IMR-90 (cell line): ENCODE results near the gene NHEJ1. TPM values are rescaled to one million over a fixed set of nuclear protein-coding genes. Genes with fewer than 3 reads are reported as not detected.

Source experiments
- ATAC-seq: fragments of 200-7000 bp; cut with Tn5 transposase; 2 replicates; pipeline ENCODE4 v1.9.1; 2020; ENCODE audit warnings: low read depth, mild to moderate bottlenecking, moderate library complexity
- BruUV-seq: library from RNA; stranded (reverse); fragments of 400-500 nt; replicated peaks from 2 replicates; lab custom pipeline; 2021; lab: Mats Ljungman, UMichigan
- CTCF ChIA-PET: fragments of 300-600 bp; formaldehyde crosslinking; extraction: SDS; loops from one replicate; lab custom pipeline; 2021; ENCODE audit warnings: antibody characterized with exemption; lab: Yijun Ruan, JAX
- POLR2A ChIA-PET: fragments of 300-600 bp; sonication (Branson Sonifier 250); formaldehyde crosslinking; loops from one replicate; lab custom pipeline; 2022; ENCODE audit warnings: antibody characterized with exemption; ENCODE audit not compliant: unreplicated experiment; lab: Charles Lee
- DNase-seq: peaks from one replicate; pipeline ENCODE4 v3.0.0; 2013
- H2AFZ ChIP-seq: replicated peaks from 2 replicates; pipeline ENCODE3; 2013; ENCODE audit warnings: low read length, mild to moderate bottlenecking; ENCODE audit not compliant: poor library complexity
- H2AK5ac ChIP-seq: 2 replicates; pipeline ENCODE4 v1.6.1; 2013; ENCODE audit warnings: low read depth, low read length, inconsistent platforms
- H2AK9ac ChIP-seq: replicated peaks from 2 replicates; pipeline ENCODE3; 2013; ENCODE audit warnings: mild to moderate bottlenecking, low read depth, low read length, moderate library complexity; ENCODE audit not compliant: poor library complexity
- H2BK120ac ChIP-seq: 2 replicates; pipeline ENCODE4 v1.6.1; 2013; ENCODE audit warnings: low read depth, low read length, inconsistent platforms
- H2BK15ac ChIP-seq: 3 replicates; pipeline ENCODE4 v1.6.1; 2013; ENCODE audit warnings: low read depth, low read length, inconsistent platforms
- H2BK20ac ChIP-seq: 2 replicates; pipeline ENCODE4 v1.6.1; 2013; ENCODE audit warnings: low read depth, mild to moderate bottlenecking, inconsistent platforms, low read length, moderate library complexity
- H2BK5ac ChIP-seq: 2 replicates; pipeline ENCODE4 v1.6.1; 2013; ENCODE audit warnings: mild to moderate bottlenecking, low read depth, low read length, inconsistent platforms; ENCODE audit not compliant: poor library complexity, severe bottlenecking
- H3K14ac ChIP-seq: replicated peaks from 2 replicates; pipeline ENCODE4 v1.6.1; 2013; ENCODE audit warnings: low read depth, low read length, inconsistent platforms
- H3K18ac ChIP-seq: 2 replicates; pipeline ENCODE4 v1.6.1; 2013; ENCODE audit warnings: low read depth, low read length, control low read depth
- H3K23ac ChIP-seq: 2 replicates; pipeline ENCODE4 v1.6.1; 2013; ENCODE audit warnings: low read depth, low read length, inconsistent platforms
- H3K27ac ChIP-seq: 2 replicates; pipeline ENCODE4 v1.5.1; 2013; ENCODE audit warnings: mild to moderate bottlenecking, control low read depth, low read length; ENCODE audit not compliant: insufficient read depth
- H3K27me3 ChIP-seq: 2 replicates; pipeline ENCODE4 v1.6.1; 2013; ENCODE audit warnings: low read length; ENCODE audit not compliant: control insufficient read depth, insufficient read depth
- H3K36me3 ChIP-seq: 2 replicates; pipeline ENCODE4 v1.6.1; 2013; ENCODE audit warnings: low read length, mixed read lengths; ENCODE audit not compliant: control insufficient read depth, insufficient read depth
- H3K4ac ChIP-seq: 2 replicates; pipeline ENCODE4 v1.6.1; 2013; ENCODE audit warnings: low read depth, low read length, inconsistent platforms
- H3K4me1 ChIP-seq: 2 replicates; pipeline ENCODE4 v1.6.1; 2013; ENCODE audit warnings: low read length, mixed read lengths; ENCODE audit not compliant: control insufficient read depth, insufficient read depth
- H3K4me2 ChIP-seq: 2 replicates; pipeline ENCODE4 v1.6.1; 2013; ENCODE audit warnings: low read depth, mild to moderate bottlenecking, control low read depth, low read length, moderate library complexity
- H3K4me3 ChIP-seq: 2 replicates; pipeline ENCODE4 v1.5.1; 2013; ENCODE audit warnings: low read depth, mild to moderate bottlenecking, control low read depth, low read length, moderate library complexity; ENCODE audit not compliant: insufficient read depth
- H3K56ac ChIP-seq: 2 replicates; pipeline ENCODE4 v1.6.1; 2013; ENCODE audit warnings: low read length, inconsistent platforms; ENCODE audit not compliant: insufficient read depth; ENCODE audit errors: extremely low read depth
- H3K79me1 ChIP-seq, 2 experiments: 2 replicates each; pipeline ENCODE4 v1.6.1; 2013; ENCODE audit warnings: low read length in 2 of 2, inconsistent platforms in 1 of 2, low read depth in 1 of 2
- H3K9ac ChIP-seq: 2 replicates; pipeline ENCODE4 v1.6.1; 2013; ENCODE audit warnings: low read depth, low read length, control low read depth
- H3K9me1 ChIP-seq: 2 replicates; pipeline ENCODE4 v1.6.1; 2013; ENCODE audit warnings: low read length, inconsistent platforms; ENCODE audit not compliant: insufficient read depth
- H3K9me3 ChIP-seq: 2 replicates; pipeline ENCODE4 v1.6.1; 2013; ENCODE audit warnings: low read length; ENCODE audit not compliant: control insufficient read depth, insufficient read depth
- H4K20me1 ChIP-seq: 2 replicates; pipeline ENCODE4 v1.6.1; 2013; ENCODE audit warnings: low read length, inconsistent platforms; ENCODE audit not compliant: insufficient read depth
- H4K5ac ChIP-seq: 2 replicates; pipeline ENCODE4 v1.6.1; 2013; ENCODE audit warnings: mild to moderate bottlenecking, low read depth, low read length, control low read depth
- H4K8ac ChIP-seq, 2 experiments: 2 replicates each; pipeline ENCODE4 v1.6.1; 2013; ENCODE audit warnings: low read depth in 2 of 2, low read length in 2 of 2, control low read depth in 1 of 2, inconsistent platforms in 1 of 2
- H4K91ac ChIP-seq: 2 replicates; pipeline ENCODE4 v1.6.1; 2013; ENCODE audit warnings: low read depth, low read length, inconsistent platforms; ENCODE audit not compliant: insufficient read depth
- RCOR1 ChIP-seq: IDR thresholded peaks from 2 replicates; pipeline ENCODE4 v1.6.1; 2012; ENCODE audit warnings: mild to moderate bottlenecking, low read length, improper control_type of control experiment; ENCODE audit not compliant: insufficient replicate concordance
- WGBS, 2 experiments: methylation state at CpG; one replicate each; pipeline versions ENCODE4 v1.1.5 to v1.1.7; 2013; ENCODE audit warnings: missing lambda C conversion rate in 2 of 2; ENCODE audit not compliant: insufficient read length in 1 of 2; ENCODE audit errors: extremely low coverage in 2 of 2; 5-methylcytosine and 5-hydroxymethylcytosine counted together
- dilution Hi-C: fragments of 300-500 bp; cut with HindIII; formaldehyde crosslinking; loops from one replicate; pipeline ENCODE4 v1.14.3; 2018; ENCODE audit warnings: low sequenced_read_pairs; ENCODE audit not compliant: unreplicated experiment
- in situ Hi-C: fragments of 300-500 bp; cut with MboI; formaldehyde crosslinking; loops from 3 replicates; pipeline ENCODE4 v1.14.3; 2019; ENCODE audit warnings: low sequenced_read_pairs, inconsistent platforms, mixed read lengths
- intact Hi-C: fragments of 100-400 bp; cut with micrococcal nuclease; formaldehyde crosslinking; loops from 2 replicates; pipeline ENCODE4 v1.10.0; 2022
- polyA plus RNA-seq, 3 experiments: library from polyadenylated mRNA; depleted of rRNA; stranded (reverse); fragments of >200 nt; gene quantifications; 2 replicates each; pipeline ENCODE4 v1.2.3, GENCODE V29; 2012; ENCODE audit warnings: low replicate concordance in 1 of 3
- total RNA-seq: library from RNA; depleted of rRNA; stranded (reverse); fragments of >200 nt; gene quantifications from 2 replicates; pipeline ENCODE4 v1.2.3, GENCODE V29; 2012

Gene NHEJ1
- total and polyA plus RNA-seq, 2 of the 4 experiments (the other 2 are of a cell fraction), result 12.5 to 23.1 TPM

GRCh38 chr2:219123356-219124135 lies 37.1 kb downstream of the NHEJ1 start:
- H3K4ac ChIP-seq, result peak overlapping the region; percentile 26; the same call in 1 of the 2 replicates
- no peak overlapping the region for H3K18ac ChIP-seq
- H3K9me3 ChIP-seq, result no peaks in the 10 kb centered on the region
- H4K8ac ChIP-seq, result no peak overlapping the region
- no peak overlapping the region for H2BK120ac ChIP-seq
- no peak overlapping the region for H3K27ac ChIP-seq
- H3K4me1 ChIP-seq, result peaks cover 12% of the 10 kb centered on the region
- DNase-seq (no peak), ATAC-seq (no peak)
- no peak overlapping the region for H2AFZ ChIP-seq
- intact Hi-C loops (loop anchor here (2.0 kb wide), 1 partner anchor 31 kb away; no protein-coding TSS in a partner anchor), in situ Hi-C loops (no loop called here), dilution Hi-C loops (no loop called here)
- no peak overlapping the region for H3K4me2 ChIP-seq
- H2AK5ac ChIP-seq, result no peak overlapping the region
- no peak overlapping the region for H4K91ac ChIP-seq
- H3K14ac ChIP-seq, result no peak overlapping the region
- peaks cover 3% of the 10 kb centered on the region; the same call in 1 of the 2 replicates for H4K20me1 ChIP-seq
- H2AK9ac ChIP-seq, result no peak overlapping the region
- peaks cover 9% of the 10 kb centered on the region for H3K9me1 ChIP-seq
- no CpG with 5 or more reads among the region's 8 CpGs for WGBS, 2 experiments
- no peak for TF ChIP-seq RCOR1
- H3K79me1 ChIP-seq, result no peaks in the 10 kb centered on the region; a peak in 1 of 4 replicates
- H3K56ac ChIP-seq, result no peak overlapping the region
- no peak overlapping the region for H4K5ac ChIP-seq
- H3K36me3 ChIP-seq, result no peaks in the 10 kb centered on the region
- CTCF ChIA-PET, result interaction anchor here (1.0 to 1.4 kb wide), 2 partner anchors 65 to 94 kb away, joined by 4 to 6 read pairs; no protein-coding TSS in a partner anchor
- H2BK5ac ChIP-seq, result no peak overlapping the region
- H3K23ac ChIP-seq, result no peak overlapping the region
- BruUV-seq, result no TSS peak
- H2BK20ac ChIP-seq, result no peak overlapping the region
- H2BK15ac ChIP-seq, result no peak overlapping the region
- POLR2A ChIA-PET, result no interaction called here
- H3K4me3 ChIP-seq, result no peak overlapping the region
- H3K27me3 ChIP-seq, result no peaks in the 10 kb centered on the region
- H3K9ac ChIP-seq, result no peak overlapping the region
